ENCODE measurements around the gene TSPEAR. TPM values are rescaled to one million over a fixed set of nuclear protein-coding genes. Genes with fewer than 3 reads are reported as not detected.

Gene TSPEAR
- total RNA-seq, 2 donors from 2014 or later = 1.5 to 6.0 TPM

DNA sequence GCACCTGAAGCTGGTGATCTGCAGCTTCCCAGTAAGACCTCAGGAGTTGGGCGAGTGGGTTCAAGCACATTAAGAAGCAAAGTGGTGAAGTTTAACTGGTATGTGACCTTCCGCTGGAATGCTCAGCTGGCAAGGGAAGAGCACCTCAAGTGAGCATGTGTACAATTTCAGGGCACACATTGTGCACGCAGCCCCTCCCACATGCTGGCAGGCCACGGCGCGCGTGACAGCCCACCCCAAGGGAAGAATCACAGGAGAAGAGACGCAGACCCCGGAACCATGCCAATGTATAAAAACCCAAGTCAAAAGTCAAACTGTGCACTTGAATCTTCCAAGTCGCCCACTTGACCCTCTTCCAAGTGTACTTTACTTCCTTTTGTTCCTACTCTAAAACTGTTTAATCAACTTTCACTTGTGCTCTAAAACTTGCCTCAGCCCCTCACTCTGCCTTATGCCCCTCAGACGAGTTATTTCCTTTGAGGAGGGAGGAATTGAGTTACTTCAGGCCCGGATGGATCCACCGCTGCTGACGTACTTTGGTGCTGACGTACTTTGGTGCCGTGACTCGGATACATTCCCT, 236.0 kb downstream of the TSPEAR start:
- Mint-ChIP-seq H3K27me3 (ENCODE audit: insufficient read depth) (no peaks in the 10 kb centered on the region), H3K4me1 (no peaks in the 10 kb centered on the region), H3K36me3 (ENCODE audit: low read depth) (peaks cover 20% of the 10 kb centered on the region), H3K4me3 (no peak overlapping the region), H3K27ac (no peak overlapping the region), H3K9me3 (peaks cover 17% of the 10 kb centered on the region)
- 93 to 96% methylated on average over 16 to 17 of the region's 17 CpGs for WGBS, 2 experiments (ENCODE audit: insufficient coverage in 1 of 2, insufficient read length in 1 of 2)
- Histone ChIP-seq H3K27me3 (ENCODE audit: control insufficient read depth, insufficient read depth, low read length, poor library complexity, severe bottlenecking) (no peaks in the 10 kb centered on the region), H3K4me3 (ENCODE audit: low read length) (no peak overlapping the region), H3K4me1 (ENCODE audit: control insufficient read depth, insufficient read depth, low read length) (no peaks in the 10 kb centered on the region), H3K9me3 (ENCODE audit: control insufficient read depth, low read length) (peaks cover 10% of the 10 kb centered on the region), H3K9ac (ENCODE audit: extremely low read depth, low read length, poor library complexity, severe bottlenecking) (no peak overlapping the region), H3K27ac (ENCODE audit: low read depth, low read length) (no peak overlapping the region), H3K36me3 (ENCODE audit: control insufficient read depth, insufficient read depth, low read length) (peaks cover 53% of the 10 kb centered on the region)
- DNase-seq = no peak
- TF ChIP-seq, protein P1, sequence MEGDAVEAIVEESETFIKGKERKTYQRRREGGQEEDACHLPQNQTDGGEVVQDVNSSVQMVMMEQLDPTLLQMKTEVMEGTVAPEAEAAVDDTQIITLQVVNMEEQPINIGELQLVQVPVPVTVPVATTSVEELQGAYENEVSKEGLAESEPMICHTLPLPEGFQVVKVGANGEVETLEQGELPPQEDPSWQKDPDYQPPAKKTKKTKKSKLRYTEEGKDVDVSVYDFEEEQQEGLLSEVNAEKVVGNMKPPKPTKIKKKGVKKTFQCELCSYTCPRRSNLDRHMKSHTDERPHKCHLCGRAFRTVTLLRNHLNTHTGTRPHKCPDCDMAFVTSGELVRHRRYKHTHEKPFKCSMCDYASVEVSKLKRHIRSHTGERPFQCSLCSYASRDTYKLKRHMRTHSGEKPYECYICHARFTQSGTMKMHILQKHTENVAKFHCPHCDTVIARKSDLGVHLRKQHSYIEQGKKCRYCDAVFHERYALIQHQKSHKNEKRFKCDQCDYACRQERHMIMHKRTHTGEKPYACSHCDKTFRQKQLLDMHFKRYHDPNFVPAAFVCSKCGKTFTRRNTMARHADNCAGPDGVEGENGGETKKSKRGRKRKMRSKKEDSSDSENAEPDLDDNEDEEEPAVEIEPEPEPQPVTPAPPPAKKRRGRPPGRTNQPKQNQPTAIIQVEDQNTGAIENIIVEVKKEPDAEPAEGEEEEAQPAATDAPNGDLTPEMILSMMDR (conservative IDR thresholded peaks at IDR 0.05) = no peak

DNA sequence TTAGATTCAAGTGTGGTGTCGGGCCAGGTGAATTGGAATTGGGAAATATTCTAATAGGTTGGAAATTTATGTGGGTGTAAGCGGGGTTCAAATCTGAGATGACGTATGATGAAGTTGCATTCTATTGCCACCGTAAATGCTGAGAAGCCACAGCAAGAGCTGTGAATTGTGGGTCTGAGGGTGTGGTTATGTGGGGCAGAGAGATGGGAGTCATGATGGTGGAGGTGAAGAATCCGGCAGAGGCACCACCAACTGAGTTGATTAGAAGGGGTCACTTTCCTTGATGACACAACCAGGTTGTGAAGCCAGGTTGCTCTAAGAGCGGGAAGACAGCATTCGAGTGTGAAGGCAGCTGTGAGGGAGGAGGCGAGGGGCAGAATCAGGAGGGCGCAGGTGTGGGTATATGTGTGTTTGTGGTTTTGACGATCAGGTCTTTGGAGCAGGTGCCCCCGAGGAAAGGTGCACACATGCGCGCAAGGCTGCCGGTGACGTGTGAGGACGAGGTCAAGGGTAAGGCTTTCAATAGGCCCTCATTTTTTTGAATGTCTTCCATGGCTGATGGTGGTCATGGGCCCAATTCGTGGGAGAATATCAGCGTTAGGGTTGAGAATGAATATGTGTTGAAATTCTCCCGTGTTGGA, 237.3 kb downstream of the TSPEAR start:
- H3K4me3 Mint-ChIP-seq = no peak overlapping the region
- H3K9me3 ChIP-seq (ENCODE audit: control insufficient read depth, low read length) = peaks cover 22% of the 10 kb centered on the region
- H3K27ac Mint-ChIP-seq = no peak overlapping the region
- H3K4me1 Mint-ChIP-seq = no peaks in the 10 kb centered on the region
- 96 to 98% methylated on average over 14 to 18 of the region's 19 CpGs for WGBS, 2 experiments (ENCODE audit: insufficient coverage in 1 of 2, insufficient read length in 1 of 2)
- no peaks in the 10 kb centered on the region for H3K27me3 Mint-ChIP-seq (ENCODE audit: insufficient read depth)
- no peak overlapping the region for H3K4me3 ChIP-seq (ENCODE audit: low read length)
- no peak overlapping the region for H3K9ac ChIP-seq (ENCODE audit: extremely low read depth, low read length, poor library complexity, severe bottlenecking)
- TF ChIP-seq, protein P1 (conservative IDR thresholded peaks at IDR 0.05) = no peak
- no peak overlapping the region for H3K27ac ChIP-seq (ENCODE audit: low read depth, low read length)
- no peak for DNase-seq
- H3K9me3 Mint-ChIP-seq = peaks cover 12% of the 10 kb centered on the region
- peaks cover 56% of the 10 kb centered on the region for H3K36me3 ChIP-seq (ENCODE audit: control insufficient read depth, insufficient read depth, low read length)
- peaks cover 29% of the 10 kb centered on the region for H3K36me3 Mint-ChIP-seq (ENCODE audit: low read depth)
- no peaks in the 10 kb centered on the region for H3K4me1 ChIP-seq (ENCODE audit: control insufficient read depth, insufficient read depth, low read length)
- H3K27me3 ChIP-seq (ENCODE audit: control insufficient read depth, insufficient read depth, low read length, poor library complexity, severe bottlenecking) = no peaks in the 10 kb centered on the region

DNA sequence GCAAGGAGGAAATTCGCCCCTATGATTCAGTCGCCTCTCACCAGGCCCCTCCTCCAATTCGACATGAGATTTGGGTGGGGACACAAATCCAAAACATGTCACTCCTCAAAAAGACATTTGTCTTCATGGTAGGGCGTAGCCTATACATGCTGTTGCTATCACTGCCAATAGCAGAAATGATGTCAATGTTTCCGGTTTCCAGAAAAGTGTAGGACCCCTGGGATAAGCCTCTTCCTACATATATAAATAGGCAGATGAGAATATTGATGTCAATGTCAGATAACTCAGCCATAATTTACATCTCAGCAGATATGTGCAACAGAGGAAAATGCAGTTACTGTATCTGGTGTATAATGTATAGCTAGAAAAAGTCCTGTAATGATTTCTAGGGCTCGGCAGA, 239.4 kb downstream of the TSPEAR start:
- DNase-seq = no peak
- peak overlapping the region; percentile 61 for H3K4me3 ChIP-seq (ENCODE audit: low read length)
- no peaks in the 10 kb centered on the region for H3K4me1 ChIP-seq (ENCODE audit: control insufficient read depth, insufficient read depth, low read length)
- peaks cover 45% of the 10 kb centered on the region for H3K36me3 ChIP-seq (ENCODE audit: control insufficient read depth, insufficient read depth, low read length)
- no peaks in the 10 kb centered on the region for H3K27me3 ChIP-seq (ENCODE audit: control insufficient read depth, insufficient read depth, low read length, poor library complexity, severe bottlenecking)
- TF ChIP-seq, protein P1 (conservative IDR thresholded peaks at IDR 0.05) = no peak
- H3K4me3 Mint-ChIP-seq = no peak overlapping the region
- H3K36me3 Mint-ChIP-seq (ENCODE audit: low read depth) = peaks cover 22% of the 10 kb centered on the region
- no peaks in the 10 kb centered on the region for H3K9me3 Mint-ChIP-seq
- no peak overlapping the region for H3K27ac ChIP-seq (ENCODE audit: low read depth, low read length)
- whole genome bisulfite sequencing, 2 experiments (ENCODE audit: insufficient coverage in 1 of 2, insufficient read length in 1 of 2) = 91 to 93% methylated on average over 5 to 6 of the region's 6 CpGs
- H3K27ac Mint-ChIP-seq = no peak overlapping the region
- H3K27me3 Mint-ChIP-seq (ENCODE audit: insufficient read depth) = no peaks in the 10 kb centered on the region
- peak overlapping the region; percentile 31 for H3K9ac ChIP-seq (ENCODE audit: extremely low read depth, low read length, poor library complexity, severe bottlenecking)
- peaks cover 28% of the 10 kb centered on the region for H3K9me3 ChIP-seq (ENCODE audit: control insufficient read depth, low read length)
- H3K4me1 Mint-ChIP-seq = no peaks in the 10 kb centered on the region

All from endodermal cell (in vitro differentiated cells).